GM18511 (cell line): Measurements from ENCODE around the gene ING5.
"Not testable (repeated sequence)": the region's sequence is repeated elsewhere in the genome, so short reads cannot be mapped to it uniquely, and the experiment has no call there.

Experiments
- ATAC-seq: cut with Tn5 transposase; IDR thresholded peaks from one replicate; pipeline ENCODE4 v1.9.1; 2021; ENCODE audit warnings: mild to moderate bottlenecking, moderate library complexity; ENCODE audit not compliant: unreplicated experiment

The ING5 gene

DNA sequence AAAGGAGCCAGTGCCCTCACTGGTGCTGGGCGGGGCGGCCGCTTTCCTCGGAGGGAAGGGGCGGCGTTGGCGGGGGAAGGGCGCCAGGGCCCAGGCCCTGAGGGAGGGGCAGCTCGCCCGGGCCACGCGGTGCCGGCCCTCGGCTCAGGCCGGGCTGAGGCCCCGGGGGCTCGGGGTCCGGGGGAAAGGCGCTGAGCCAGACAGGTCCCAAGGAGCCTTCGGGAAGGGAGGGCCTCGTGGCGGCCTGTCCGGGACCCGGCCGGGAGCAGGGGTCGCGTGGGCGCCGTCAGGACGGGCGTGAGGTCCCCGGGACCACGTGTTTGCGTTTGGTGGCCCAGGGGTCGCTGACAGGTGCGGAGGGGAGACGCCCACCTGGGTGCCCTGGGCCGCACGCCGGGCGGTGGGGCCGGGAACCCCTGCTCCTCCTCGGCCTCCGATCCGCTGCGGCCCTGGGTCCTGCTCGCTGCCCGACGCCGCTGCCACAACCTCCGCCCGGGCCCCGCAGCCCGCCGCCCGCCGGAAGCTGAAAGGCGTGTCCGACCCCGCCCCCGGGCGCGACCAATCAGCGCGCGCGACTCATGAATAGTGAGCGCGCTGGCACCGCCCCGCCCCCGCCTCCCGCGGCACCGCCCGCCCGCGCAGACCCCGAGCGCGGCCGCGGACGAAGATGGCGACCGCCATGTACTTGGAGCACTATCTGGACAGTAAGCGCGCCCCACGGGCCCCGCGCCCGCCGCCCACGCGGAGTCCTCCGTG, at the start of gene ING5:
Gene ING5, plus strand, starts transcription at position 641 of the 756 bp plus-strand sequence. Its CDS starts 27 bp downstream, at position 668.
- peak; percentile 61 for ATAC-seq

DNA sequence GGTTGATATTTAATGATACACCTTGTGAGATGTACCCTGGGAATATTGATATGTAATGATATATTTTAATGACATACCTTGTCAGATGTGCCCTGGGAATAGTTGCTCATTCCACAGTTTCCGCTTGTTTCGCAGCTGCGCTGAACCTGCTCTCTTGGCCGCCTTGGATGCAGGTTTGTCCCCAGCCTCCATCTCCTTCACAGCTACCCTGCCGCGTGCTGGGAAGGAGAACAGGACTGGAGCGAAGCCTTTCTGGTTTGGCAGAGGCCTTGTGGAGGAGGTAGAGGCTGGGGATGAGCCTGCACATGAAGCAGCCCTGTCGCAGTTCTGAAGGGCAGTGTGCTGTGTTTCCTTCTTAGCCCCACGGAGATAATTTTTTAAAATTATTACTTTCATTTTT, 49.7 kb upstream of the ING5 start:
- no peak for ATAC-seq

DNA sequence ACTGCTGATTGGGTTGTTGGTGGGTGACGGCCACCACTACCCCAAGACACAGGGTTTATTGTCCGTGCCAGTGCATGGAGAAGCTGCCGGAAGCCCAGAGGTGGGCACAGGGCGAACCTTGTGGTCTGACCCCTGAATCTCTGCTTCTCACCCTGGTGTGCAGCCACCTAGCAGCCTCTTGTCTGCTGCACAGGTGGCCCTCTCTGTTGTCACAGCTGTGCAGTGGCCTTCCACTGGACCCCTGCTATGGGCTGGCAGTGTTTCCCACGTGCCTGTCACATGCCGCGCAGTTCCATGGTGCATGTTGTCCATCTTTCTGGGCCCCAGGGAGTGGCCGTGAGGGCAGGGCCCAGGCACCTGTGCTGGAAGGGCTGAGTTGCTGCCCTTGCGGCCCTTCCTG, 49.1 kb upstream of the ING5 start:
- ATAC-seq: no peak

DNA sequence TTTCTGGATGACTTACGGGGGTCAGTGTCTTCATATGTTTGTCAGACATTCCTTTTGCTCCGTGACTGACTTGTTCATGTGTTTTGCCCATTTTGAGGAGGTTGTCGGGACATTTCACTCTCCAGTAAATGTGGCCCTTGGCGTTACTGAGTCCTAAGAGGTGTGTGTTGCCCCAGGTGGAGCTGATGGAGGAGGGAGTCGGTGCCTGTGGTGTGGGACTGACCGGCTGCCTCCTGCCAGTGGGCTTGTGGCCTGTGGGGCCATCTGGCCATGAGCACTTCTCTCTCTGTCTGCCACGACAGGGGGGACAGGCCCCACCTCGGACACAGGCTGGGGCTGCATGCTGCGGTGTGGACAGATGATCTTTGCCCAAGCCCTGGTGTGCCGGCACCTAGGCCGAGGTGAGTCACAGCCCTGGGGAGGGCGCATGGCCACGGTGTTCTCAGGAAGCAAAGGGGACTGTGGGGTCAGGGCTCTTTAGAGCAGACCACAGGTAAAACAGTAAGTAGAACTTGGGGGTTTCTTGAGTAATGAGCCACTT, 48.6 kb upstream of the ING5 start:
- no peak for ATAC-seq

DNA sequence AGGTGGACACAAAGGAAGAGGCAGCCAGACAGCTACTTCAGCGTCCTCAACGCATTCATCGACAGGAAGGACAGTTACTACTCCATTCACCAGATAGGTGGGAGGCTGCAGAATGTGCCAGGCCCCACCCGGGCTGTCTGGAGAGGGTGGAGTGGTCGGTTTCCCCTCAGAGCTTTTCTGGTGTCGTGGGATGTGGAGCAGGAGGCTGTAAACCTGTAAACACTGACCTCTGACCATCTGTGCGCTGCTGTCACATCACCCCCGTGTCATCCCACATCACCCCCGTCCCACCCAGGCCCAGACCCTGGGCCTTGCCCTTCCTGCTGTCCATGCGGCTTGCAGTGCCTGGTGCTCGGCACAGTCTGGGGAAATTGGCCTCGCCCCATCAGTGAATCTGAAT, 47.3 kb upstream of the ING5 start:
- ATAC-seq: no peak

DNA sequence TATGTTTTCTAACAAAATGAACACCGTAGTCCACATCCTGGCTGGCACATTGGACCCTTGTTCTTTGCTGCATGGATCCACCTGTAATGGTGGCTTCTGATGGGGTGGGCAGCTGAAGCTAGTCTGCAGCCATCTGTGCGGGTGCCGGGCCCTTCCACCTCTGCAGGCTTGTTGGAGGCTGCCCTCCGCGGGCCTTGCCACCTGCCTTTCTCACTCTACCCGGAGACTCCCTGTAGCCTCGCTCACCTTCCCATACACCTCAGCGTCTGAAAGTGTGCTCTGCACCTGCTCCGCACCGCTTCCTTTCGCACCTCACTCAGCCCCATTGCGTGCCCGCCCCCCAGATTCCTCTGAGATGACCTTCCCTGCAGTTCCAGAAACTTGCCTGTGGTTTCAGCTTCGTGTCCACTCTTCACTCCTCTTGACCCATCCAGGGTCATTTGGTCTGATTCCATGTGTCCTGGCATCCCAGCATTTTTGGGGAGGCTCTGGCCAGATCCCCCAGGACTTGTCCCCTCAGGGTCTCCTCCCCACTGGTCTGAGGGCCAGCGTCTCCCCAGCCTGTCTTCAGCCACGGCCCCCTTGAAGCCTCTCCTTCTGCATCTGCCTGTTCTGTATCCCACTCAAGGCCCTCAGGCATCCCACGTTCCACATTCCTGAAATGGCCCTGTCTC, 46.2 kb upstream of the ING5 start:
- no peak for ATAC-seq

DNA sequence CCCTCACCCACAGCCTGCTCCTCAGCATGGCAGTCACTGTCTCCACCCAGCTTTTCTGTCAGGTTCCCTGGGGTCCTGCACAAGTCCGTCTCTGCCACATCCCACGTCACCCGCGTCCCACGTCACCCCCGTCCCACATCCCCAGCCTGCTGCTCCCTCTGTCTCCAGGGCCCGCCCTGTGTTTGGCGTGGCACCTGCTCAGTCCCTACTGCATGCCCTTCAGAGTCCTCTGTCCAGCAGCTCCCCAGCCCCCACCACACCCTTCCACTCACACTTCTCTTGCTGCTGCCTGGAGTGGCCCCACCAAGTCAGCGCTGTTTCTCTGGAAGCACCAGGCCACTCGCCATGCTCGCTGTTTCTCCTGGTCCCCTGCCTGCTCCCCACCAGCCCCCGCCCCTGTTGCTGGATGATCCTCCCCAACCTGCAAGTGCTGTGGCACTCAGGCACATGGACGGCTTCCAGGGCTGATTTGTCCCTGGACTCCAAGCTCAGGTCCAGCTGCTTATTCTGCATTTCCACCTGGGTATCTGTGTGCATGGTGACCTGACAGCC, 45.6 kb upstream of the ING5 start:
- ATAC-seq: no peak

DNA sequence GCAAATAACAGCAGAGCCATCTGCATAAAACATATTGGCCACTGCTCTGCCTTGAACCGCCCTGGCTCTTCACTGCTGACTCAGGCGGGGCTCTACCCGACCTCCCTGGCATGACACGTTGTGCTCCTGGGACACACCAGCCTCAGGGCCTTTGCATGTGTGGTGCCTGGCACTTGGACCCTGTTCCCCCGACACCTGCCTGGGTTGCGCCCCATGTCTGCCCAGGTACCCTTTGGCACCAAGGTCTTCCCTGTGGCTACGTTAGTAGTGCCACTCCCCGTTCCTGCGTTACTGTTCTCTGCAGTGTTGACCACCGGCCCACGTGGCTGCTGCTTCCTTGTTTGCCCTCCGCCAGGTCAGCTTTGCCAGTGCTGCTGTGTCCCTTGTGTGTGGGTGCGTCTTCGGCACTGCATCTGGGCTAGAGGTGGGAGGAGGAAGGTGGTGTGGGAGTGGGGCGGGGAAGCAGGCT, 44.0 kb upstream of the ING5 start:
- no peak for ATAC-seq

DNA sequence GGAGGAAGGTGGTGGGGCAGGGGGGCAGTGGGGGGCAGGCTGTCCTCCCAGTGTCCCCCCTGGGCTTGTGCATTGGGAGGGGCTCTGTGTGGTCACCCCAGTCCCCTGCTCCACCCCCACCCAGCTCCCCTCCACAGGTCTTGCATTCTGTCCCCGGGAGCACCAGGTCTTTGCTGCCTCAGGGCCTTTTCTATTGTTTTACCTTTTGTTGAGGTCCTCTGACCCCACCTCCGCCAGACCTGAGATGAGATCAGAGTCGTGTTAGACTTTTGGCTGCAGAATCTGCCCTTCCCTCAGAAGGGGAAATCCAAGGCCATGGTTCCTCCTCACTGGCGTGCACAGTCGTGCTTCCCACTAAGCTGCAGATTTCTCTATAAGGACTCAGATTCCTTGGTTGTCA, 43.5 kb upstream of the ING5 start:
- no peak for ATAC-seq

DNA sequence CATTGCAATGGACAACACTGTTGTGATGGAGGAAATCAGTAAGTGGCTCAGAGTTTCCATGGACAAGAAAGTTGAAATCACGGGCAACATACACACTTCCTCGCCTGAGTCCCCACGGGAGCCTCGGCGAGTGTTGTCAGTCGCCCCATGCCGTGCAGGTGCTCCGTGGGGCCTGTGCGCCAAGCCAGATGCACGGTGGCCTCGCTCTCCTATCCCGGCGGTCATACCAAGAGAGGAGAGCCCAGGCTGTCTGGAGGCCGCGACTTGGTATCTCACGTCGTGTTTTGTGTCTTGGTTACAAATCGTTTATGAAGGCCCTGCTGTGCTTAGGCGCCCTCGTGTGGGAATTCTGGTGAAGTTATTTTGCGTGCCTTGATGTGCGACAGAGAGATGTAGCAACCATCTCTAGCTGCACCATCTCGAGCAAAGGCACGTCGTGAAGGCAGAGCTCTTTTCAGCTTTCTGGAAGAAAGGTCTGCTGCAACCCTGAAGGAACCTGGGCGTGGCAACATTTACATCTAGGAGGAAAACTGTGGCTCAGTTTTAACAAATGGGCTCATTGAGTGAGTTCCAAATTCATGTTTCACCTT, 42.6 kb upstream of the ING5 start:
- no peak for ATAC-seq

DNA sequence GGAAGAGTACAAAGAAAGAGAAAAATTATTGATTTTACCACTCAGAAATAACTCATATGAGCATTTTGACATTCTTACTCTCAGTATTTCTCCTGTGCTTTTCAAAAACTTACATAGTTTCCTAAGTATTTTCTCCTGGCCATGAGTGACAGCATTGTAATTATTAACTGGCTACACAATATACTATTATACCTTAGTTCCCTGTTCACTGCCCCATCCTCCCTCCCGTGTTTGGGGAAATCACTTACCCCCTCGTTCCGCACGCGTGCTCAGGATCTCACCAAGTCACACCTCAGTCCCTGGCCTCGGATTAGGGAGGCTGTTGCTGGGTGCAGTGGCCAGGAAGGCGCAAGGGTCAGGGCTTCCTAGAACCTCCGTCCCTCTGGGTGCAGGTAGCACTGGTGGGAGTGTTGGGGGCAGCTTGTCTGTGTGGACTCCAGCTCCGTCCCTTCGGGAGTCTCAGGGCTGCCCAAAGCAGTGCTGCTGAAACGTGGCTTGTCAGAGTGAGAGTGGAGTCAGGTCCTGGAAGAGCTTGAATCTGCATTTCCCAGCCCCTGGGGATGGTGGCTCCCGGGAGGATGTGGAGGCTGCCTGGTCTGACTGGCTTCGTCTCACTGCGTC, 41.1 kb upstream of the ING5 start:
- no peak for ATAC-seq

DNA sequence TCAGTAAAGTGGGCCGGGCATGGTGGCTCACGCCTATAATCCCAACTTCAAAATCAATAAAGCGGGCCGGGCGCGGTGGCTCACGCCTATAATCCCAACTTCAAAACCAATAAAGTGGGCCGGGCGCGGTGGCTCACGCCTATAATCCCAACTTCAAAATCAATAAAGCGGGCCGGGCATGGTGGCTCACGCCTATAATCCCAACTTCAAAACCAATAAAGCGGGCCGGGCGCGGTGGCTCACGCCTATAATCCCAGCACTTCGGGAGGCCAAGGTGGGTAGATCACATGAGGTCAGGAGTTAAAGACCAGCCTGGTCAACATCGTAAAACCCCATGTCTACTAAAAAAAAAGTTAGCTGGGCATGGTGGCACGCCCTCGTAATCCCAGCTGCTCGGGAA, 39.1 kb upstream of the ING5 start:
- ATAC-seq: not testable (repeated sequence)

DNA sequence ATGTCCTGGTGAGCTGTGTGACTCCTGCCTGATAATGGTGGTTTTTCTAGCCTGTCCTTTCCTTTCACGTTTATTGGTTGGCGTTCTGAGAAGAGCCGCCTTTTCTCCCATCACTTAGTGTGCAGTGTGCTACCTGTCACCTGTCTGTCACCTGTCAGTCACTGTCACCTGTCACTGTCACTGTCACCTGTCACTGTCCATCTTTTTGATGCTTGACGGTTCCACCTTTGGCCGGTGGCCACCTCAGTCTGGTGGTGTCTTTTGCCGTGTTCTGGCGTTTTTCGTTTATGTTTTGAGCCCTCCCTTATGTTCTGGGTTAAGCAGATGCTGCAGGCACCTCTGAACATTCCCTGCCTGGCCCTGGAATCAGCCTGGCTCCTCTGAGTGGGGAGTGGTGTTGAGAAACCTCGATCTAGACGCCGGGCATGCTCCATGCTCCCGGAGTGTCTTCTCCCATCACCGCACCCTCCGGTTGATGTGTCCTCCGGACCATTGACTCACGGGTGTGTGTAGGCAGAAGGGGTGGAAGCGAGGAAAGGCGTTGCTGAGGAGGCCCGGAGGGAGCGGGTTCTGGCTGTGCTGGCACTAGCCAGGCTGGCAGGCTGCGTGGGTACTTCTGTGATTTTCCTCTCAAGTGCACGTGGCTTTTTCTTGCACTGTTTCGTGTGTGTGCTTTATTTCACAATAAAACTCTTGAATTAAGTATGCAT, 36.0 kb upstream of the ING5 start:
- ATAC-seq: no peak

DNA sequence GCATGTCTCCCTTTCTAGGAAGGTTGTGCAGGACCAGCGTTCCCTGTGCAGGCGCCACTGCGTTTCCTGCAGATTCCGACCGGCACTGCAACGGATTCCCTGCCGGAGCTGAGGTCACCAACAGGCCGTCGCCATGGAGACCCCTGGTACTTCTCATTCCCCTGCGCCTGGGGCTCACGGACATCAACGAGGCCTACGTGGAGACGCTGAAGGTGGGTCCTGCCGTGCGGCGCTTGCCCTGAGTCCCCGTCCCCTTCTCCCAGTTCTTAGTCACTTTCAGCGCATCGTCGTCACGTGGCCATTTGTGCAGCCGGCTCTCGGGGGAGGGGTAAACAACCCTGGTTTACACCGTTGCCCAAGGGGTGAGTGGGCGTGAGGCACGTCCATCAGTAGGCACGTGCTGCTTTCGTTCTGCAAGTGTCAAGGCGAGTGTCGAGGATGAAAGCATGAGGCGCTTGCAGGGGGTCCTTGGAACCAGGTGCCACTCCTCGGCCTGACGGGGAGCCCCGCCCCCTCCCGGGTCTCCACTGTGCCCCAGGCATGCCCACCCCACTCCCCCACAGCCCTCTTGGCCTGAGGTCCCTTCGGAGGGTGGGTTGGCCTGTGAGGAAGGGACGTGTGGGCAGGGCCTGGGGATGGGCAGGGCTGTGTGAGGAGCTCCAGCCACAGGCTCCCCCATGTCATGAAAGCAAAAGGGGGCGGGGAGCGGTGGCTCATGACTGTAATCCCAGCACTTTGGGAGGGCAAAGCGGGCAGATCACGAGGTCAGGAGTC, 35.0 kb upstream of the ING5 start:
- no peak for ATAC-seq

DNA sequence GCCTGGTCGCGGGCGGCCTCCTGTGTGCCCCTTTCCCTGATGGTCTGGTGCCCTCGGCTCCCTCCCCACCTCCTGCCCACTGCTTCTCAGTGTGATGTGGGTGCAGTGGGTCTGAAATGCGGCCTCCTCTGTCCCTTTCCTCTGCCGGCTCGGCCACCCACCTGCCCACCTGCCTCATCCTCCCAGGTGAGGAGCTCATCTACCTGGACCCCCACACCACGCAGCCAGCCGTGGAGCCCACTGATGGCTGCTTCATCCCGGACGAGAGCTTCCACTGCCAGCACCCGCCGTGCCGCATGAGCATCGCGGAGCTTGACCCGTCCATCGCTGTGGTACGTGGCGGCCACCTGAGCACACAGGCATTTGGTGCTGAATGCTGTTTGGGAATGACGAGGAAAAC, 33.5 kb upstream of the ING5 start:
- no peak for ATAC-seq

DNA sequence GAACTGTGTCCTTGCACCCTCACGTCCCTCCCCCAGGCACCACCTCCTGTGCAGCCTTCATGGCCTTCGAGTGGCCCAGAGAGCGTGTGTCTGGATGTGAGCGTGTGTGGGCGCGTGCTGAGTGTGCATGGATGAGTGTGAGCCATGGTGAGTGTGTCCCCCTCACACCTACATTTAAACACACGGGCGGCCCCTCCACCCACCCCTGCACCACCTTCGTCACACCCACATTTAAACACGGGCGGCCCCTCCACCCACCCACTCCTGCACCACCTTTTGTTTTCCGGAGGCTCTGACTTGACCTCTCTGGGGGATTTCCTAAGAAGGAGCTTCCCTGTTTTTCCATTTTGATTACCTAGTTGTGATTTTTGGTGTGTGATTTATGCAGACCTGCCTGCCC, 33.0 kb upstream of the ING5 start:
- no peak for ATAC-seq

DNA sequence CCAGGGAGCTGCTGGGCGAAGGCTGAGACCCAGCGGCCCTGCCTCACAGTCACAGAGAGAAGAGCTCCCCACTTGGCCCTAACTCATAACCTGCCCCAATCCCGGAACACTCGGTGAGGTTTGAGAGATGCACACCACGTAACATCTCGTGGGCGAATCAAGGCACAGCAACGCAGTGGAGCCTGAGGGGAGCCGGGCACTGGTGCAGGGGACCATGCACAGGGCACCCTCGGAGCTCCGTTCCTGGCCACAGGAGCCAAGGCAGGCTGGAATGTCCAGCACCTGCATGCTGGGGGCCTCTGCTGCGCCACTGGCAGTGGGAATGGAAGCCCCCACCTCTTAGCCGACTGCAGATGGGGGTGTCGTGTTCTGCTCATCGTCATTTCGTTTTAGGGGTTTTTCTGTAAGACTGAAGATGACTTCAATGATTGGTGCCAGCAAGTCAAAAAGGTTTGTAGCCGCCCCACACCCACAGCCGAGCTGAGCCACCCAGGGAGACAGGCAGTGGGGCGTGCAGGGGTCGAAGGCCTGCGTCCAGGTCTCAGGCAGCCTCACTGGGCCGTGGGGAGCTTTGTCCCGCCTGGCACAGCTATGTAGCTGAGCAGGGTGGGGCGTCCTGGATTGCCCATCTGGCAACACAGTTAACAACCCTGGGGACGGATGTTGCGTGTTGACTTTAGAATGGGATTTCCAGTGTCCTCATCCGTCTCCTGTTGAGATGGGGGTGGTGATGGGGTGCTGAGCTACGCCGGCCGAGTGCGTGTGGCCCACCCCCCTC, 31.3 kb upstream of the ING5 start:
- no peak for ATAC-seq

DNA sequence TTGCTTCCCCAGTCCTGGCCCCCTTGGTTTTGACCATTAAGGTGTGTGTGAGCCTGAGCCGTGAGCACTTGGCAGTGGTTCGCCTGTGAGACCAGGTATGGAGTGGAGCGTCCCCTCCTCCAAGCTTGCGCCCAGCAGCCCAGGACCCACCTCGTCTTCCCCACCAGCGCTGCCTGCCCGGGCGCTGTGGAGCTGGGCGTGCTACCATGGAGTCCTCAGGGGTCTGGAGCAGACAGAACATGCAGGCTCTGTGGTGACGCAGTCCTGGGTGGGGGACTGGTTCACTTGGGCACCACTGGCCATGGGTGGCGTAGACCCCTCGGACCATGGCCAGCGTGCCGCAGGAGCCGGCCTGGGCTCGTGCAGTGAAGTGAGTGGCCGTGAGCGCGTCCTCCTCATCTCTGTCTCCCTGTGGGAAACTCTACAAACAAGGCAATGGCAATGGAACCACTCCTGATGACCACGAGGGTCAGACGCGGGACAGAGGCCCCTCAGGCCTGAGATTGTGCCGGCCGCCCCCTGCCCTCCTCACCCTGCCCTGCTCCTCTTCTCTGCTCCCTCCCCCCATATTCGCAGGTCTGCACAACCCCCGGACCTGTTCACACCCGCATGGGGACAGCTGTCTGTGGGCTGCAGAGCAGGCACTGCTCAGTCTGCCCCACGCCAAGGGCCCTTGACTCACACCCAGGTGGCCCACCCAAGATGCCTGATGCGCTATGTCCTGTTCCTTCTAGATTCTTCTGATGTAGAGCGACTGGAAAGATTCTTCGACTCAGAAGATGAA, 30.2 kb upstream of the ING5 start:
- no peak for ATAC-seq
